Kidney (tissue), 14 donors: Measurements from ENCODE around the gene IKBIP. TPM values are rescaled to one million over a fixed set of nuclear protein-coding genes. Genes with fewer than 3 reads are reported as not detected.

Experiments used
- DNase-seq, 5 donors: peaks; one replicate each; pipeline ENCODE4 v3.0.0-alpha.2; 2013 to 2020
- FAIRE-seq: peaks from 2 replicates; lab custom pipeline; 2012; peaks lifted over from hg19 to GRCh38; lab: Jason Lieb, UNC
- H3K27ac ChIP-seq, 2 donors: one replicate each; pipeline ENCODE4 v1.7.0; 2013; ENCODE audit warnings: low read depth in 2 of 2, low read length in 2 of 2, inconsistent platforms in 1 of 2
- H3K27me3 ChIP-seq: one replicate; pipeline ENCODE4 v1.7.1; 2013; ENCODE audit warnings: low read length, inconsistent platforms; ENCODE audit not compliant: control insufficient read depth, insufficient read depth
- H3K36me3 ChIP-seq, 3 donors: one replicate each; pipeline versions ENCODE4 v1.7.0 to v1.7.1; 2013; ENCODE audit warnings: low read length in 3 of 3, control low read depth in 1 of 3, inconsistent platforms in 1 of 3; ENCODE audit not compliant: insufficient read depth in 3 of 3, control insufficient read depth in 2 of 3
- H3K4me1 ChIP-seq, 3 donors: one replicate each; pipeline versions ENCODE4 v1.7.0 to v1.7.1; 2013; ENCODE audit warnings: low read length in 3 of 3, inconsistent platforms in 1 of 3, low read depth in 1 of 3; ENCODE audit not compliant: control insufficient read depth in 2 of 3, insufficient read depth in 2 of 3
- H3K4me3 ChIP-seq, 3 donors: one replicate each; pipeline versions ENCODE4 v1.7.0 to v1.8.1; 2013; ENCODE audit warnings: low read length in 3 of 3, control low read depth in 1 of 3, inconsistent platforms in 1 of 3
- H3K9ac ChIP-seq, 3 donors: one replicate each; pipeline versions ENCODE4 v1.7.0 to v1.7.1; 2013; ENCODE audit warnings: low read length in 3 of 3, control low read depth in 1 of 3, inconsistent platforms in 1 of 3
- H3K9me3 ChIP-seq, 3 donors: one replicate each; pipeline versions ENCODE4 v1.7.0 to v1.7.1; 2013; ENCODE audit warnings: low read length in 3 of 3, control low read depth in 1 of 3, inconsistent platforms in 1 of 3; ENCODE audit not compliant: control insufficient read depth in 2 of 3, insufficient read depth in 1 of 3
- intact Hi-C: fragments of 100-400 bp; cut with DNase I; formaldehyde crosslinking; loops from one replicate; pipeline ENCODE4 v1.11.1; 2022
- polyA plus RNA-seq: library from polyadenylated mRNA; stranded (reverse); fragments of 350-450 nt; fragmentation: Illumina TruSeq; extraction: RNeasy Lipid Tissue Mini Kit (QIAGEN cat#74804); gene quantifications from one replicate; pipeline ENCODE4 v1.2.3, GENCODE V29; 2014; ENCODE audit warnings: low read depth, low replicate concordance; ENCODE audit not compliant: insufficient read depth
- total RNA-seq: library from RNA; stranded (reverse); fragmentation: NEBNext Ultra II Directional; extraction: Animal tissue kit (Norgen Biotek cat#: 25700); gene quantifications from one replicate; pipeline ENCODE4 v1.2.1, GENCODE V29; 2021
- TF ChIP-seq, protein P1 (sequence below): IDR thresholded peaks from 3 replicates; pipeline ENCODE4 v1.5.1; 2012; ENCODE audit warnings: mild to moderate bottlenecking, moderate library complexity, borderline replicate concordance; ENCODE audit not compliant: insufficient read depth; ENCODE audit errors: extremely low read depth
- donor health status: control.
- donor health status: control.
- donor health status: control.
- donor health status: control.
- donor health status: control.
- donor health status: DM: yes; HTN: yes; CAD: no.
- donor health status: Normal renal cell carcinoma (clear cell type).

Gene IKBIP
- total and polyA plus RNA-seq, 2 donors from 2014 or later: 5.9 to 10.9 TPM

DNA sequence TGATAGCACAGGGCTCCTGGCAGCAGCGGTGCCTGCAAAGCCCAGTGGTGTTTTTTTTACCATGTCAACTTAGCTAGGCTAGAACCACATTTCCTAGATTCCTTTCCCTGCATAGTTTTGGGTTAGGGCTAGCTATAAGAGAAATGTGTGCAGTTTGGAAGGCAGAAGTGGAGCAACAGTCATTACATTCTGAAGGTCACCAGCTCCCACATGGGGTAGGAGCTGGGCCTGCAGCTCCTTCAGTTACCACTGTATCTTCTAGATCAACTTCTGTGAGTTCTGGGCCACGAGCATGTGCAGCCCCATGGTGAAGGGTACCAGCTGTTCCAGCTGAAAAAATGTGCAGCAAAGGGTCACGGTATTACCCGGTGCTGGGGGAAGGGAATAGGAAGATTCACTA, 53.4 kb downstream of the IKBIP start:
- intact Hi-C loops: loop anchor here (10.0 kb wide), 1 partner anchor 54 kb away; the partner anchor contains the start of genes APAF1 and IKBIP
- DNase-seq (peak in 3 of 5 donors; percentile 16 to 55 (median 18)), FAIRE-seq (no peak)
- Histone ChIP-seq H3K4me1 (peaks cover 0 to 4% (median 3%) of the 10 kb centered on the region in 3 donors), H3K27ac (no peak overlapping the region), H3K27me3 (no peaks in the 10 kb centered on the region), H3K9me3 (no peaks in the 10 kb centered on the region), H3K4me3 (no peak overlapping the region), H3K9ac (no peak overlapping the region), H3K36me3 (peaks cover 0 to 9% (median 0%) of the 10 kb centered on the region in 3 donors)
- TF ChIP-seq, protein P1, sequence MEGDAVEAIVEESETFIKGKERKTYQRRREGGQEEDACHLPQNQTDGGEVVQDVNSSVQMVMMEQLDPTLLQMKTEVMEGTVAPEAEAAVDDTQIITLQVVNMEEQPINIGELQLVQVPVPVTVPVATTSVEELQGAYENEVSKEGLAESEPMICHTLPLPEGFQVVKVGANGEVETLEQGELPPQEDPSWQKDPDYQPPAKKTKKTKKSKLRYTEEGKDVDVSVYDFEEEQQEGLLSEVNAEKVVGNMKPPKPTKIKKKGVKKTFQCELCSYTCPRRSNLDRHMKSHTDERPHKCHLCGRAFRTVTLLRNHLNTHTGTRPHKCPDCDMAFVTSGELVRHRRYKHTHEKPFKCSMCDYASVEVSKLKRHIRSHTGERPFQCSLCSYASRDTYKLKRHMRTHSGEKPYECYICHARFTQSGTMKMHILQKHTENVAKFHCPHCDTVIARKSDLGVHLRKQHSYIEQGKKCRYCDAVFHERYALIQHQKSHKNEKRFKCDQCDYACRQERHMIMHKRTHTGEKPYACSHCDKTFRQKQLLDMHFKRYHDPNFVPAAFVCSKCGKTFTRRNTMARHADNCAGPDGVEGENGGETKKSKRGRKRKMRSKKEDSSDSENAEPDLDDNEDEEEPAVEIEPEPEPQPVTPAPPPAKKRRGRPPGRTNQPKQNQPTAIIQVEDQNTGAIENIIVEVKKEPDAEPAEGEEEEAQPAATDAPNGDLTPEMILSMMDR: no peak

DNA sequence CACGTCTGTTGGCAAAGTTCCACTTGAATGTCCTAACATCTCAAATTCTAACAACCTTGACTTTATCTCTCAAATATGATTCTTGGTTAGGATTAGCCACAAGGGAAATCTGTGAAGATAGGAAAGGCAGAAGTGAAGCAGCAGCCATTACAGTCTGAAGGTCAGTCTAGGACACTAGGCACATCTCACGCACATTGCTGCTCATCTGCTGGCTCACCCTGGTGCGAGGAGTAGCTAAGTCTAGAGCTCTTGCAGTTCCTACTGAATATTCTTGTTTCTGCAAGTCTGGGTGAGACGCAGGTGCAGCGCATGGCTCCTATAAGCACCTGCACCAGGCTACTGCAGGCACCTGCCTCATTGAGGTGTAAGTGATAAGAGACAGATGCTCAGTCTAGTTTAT, 57.5 kb downstream of the IKBIP start:
- no peak for FAIRE-seq
- no peak overlapping the region for H3K4me3 ChIP-seq
- TF ChIP-seq, protein P1: no peak
- H3K4me1 ChIP-seq: no peaks in the 10 kb centered on the region
- H3K27me3 ChIP-seq: no peaks in the 10 kb centered on the region
- intact Hi-C loops: no loop called here
- H3K27ac ChIP-seq: no peak overlapping the region
- no peak overlapping the region for H3K9ac ChIP-seq
- no peak for DNase-seq
- H3K9me3 ChIP-seq: no peaks in the 10 kb centered on the region
- no peaks in the 10 kb centered on the region for H3K36me3 ChIP-seq

DNA sequence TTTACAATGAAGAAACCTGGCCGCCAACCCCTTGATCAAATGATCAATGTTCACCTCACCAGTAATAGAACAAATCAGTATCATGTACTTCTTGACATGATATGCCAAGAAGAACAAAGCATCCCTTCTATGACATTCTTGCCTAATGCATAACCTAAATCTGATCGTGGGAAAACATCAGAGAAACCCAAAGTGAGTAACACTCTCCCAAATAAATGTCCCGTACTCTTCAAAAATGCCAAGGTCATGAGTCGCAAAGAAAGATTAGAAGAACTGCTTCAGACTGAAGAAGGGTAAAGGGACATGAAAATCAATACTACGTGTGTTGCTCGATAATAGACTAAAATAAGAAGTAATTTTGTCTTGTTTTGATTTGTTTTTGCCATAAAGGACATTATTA, 62.5 kb downstream of the IKBIP start:
- intact Hi-C loops: no loop called here

More for the DNA sequence above, 62.5 kb downstream of the IKBIP start:
- FAIRE-seq (no peak), DNase-seq (no peak)
- Histone ChIP-seq H3K4me1 (no peaks in the 10 kb centered on the region), H3K4me3 (no peak overlapping the region), H3K36me3 (no peaks in the 10 kb centered on the region), H3K9me3 (no peaks in the 10 kb centered on the region), H3K9ac (no peak overlapping the region), H3K27ac (no peak overlapping the region), H3K27me3 (no peaks in the 10 kb centered on the region)
- TF ChIP-seq, protein P1: no peak
